HepG2 (cell line): ENCODE measurements around the gene PEX5L.

ENCODE experiments used
- GTF2F1 ChIP-seq: fragments of 150-350 bp; IDR thresholded peaks from 2 replicates; pipeline ENCODE4 v1.6.1; 2014; ENCODE audit warnings: low read length
- HINFP ChIP-seq: sonication (generic); formaldehyde crosslinking; IDR thresholded peaks from 2 replicates; pipeline ENCODE4 v1.4.0; 2020; ENCODE audit warnings: low read depth, mild to moderate bottlenecking, missing genetic modification reagents
- LBX2 ChIP-seq: sonication (generic); formaldehyde crosslinking; IDR thresholded peaks from 2 replicates; pipeline ENCODE4 v1.5.0; 2020; ENCODE audit warnings: missing genetic modification reagents, mild to moderate bottlenecking, borderline replicate concordance
- TBP ChIP-seq: sonication (generic); formaldehyde crosslinking; IDR thresholded peaks from 2 replicates; pipeline ENCODE4 v1.5.0; 2020; ENCODE audit warnings: missing genetic modification reagents
- ZHX1 ChIP-seq: sonication (generic); formaldehyde crosslinking; IDR thresholded peaks from 2 replicates; pipeline ENCODE4 v1.8.1; 2022; ENCODE audit warnings: low read depth, mild to moderate bottlenecking, missing genetic modification reagents
- ZNF143 ChIP-seq: sonication (generic); formaldehyde crosslinking; IDR thresholded peaks from 2 replicates; pipeline ENCODE4 v1.4.0; 2020; ENCODE audit warnings: missing genetic modification reagents
- ZNF562 ChIP-seq: sonication (generic); formaldehyde crosslinking; IDR thresholded peaks from 2 replicates; pipeline ENCODE4 v1.8.0; 2022; ENCODE audit warnings: missing genetic modification reagents, borderline replicate concordance
- ZNF766 ChIP-seq: sonication (generic); formaldehyde crosslinking; IDR thresholded peaks from 2 replicates; pipeline ENCODE4 v1.5.0; 2020; ENCODE audit warnings: missing genetic modification reagents, borderline replicate concordance
- ZNF770 ChIP-seq: sonication (generic); formaldehyde crosslinking; IDR thresholded peaks from 2 replicates; pipeline ENCODE4 v1.5.0; 2020; ENCODE audit warnings: mild to moderate bottlenecking, missing genetic modification reagents

GRCh38 chr3:179745716-179746115 is 291.0 kb downstream of the PEX5L start:
- TF ChIP-seq ZNF770 (CRISPR knock-in tag) (no peak), ZNF766 (CRISPR knock-in tag) (no peak), ZNF562 (no peak), LBX2 (CRISPR knock-in tag) (no peak), HINFP (CRISPR knock-in tag) (no peak), GTF2F1 (no peak), ZNF143 (no peak), TBP (CRISPR knock-in tag) (no peak), ZHX1 (CRISPR knock-in tag) (no peak)
